Liver (tissue), 9 donors: ENCODE measurements around the gene SH3RF3. TPM values are rescaled to one million over a fixed set of nuclear protein-coding genes. Genes with fewer than 3 reads are reported as not detected.

Experiments
- DNase-seq: peaks from one replicate; pipeline ENCODE4 v3.0.0-alpha.2; 2017; ENCODE audit warnings: low spot score
- H3K27ac ChIP-seq, 2 donors: one replicate each; pipeline ENCODE4 v1.7.0; 2013; ENCODE audit warnings: inconsistent platforms in 2 of 2, low read length in 2 of 2, control low read depth in 1 of 2, low read depth in 1 of 2, mild to moderate bottlenecking in 1 of 2
- H3K27me3 ChIP-seq, 4 donors: one replicate each; pipeline versions ENCODE4 v1.6.1 to v1.7.0; 2013; ENCODE audit warnings: low read length in 3 of 4, inconsistent platforms in 1 of 4, mild to moderate bottlenecking in 1 of 4, moderate library complexity in 1 of 4; ENCODE audit not compliant: control insufficient read depth in 4 of 4, insufficient read depth in 4 of 4
- H3K36me3 ChIP-seq, 4 donors: one replicate each; pipeline versions ENCODE4 v1.6.1 to v1.7.0; 2013; ENCODE audit warnings: low read length in 3 of 4, mild to moderate bottlenecking in 3 of 4, low read depth in 1 of 4, moderate library complexity in 1 of 4; ENCODE audit not compliant: control insufficient read depth in 4 of 4, insufficient read depth in 3 of 4
- H3K4me1 ChIP-seq, 4 donors: one replicate each; pipeline versions ENCODE4 v1.6.1 to v1.7.0; 2013; ENCODE audit warnings: low read length in 3 of 4, mild to moderate bottlenecking in 3 of 4, moderate library complexity in 1 of 4; ENCODE audit not compliant: control insufficient read depth in 4 of 4, insufficient read depth in 4 of 4
- H3K4me3 ChIP-seq, 3 donors: one replicate each; pipeline versions ENCODE4 v1.6.1 to v1.7.0; 2013; ENCODE audit warnings: low read length in 3 of 3, control low read depth in 1 of 3, low read depth in 1 of 3, mild to moderate bottlenecking in 1 of 3
- H3K9ac ChIP-seq, 2 donors: one replicate each; pipeline ENCODE4 v1.7.0; 2013; ENCODE audit warnings: low read length in 2 of 2, mild to moderate bottlenecking in 2 of 2, moderate library complexity in 2 of 2, control low read depth in 1 of 2, low read depth in 1 of 2
- H3K9me3 ChIP-seq, 4 donors: one replicate each; pipeline versions ENCODE4 v1.6.1 to v1.7.0; 2013; ENCODE audit warnings: low read length in 3 of 4; ENCODE audit not compliant: control insufficient read depth in 4 of 4
- ATF3 ChIP-seq: IDR thresholded peaks from 2 replicates; pipeline ENCODE4 v1.6.1; 2016; ENCODE audit warnings: antibody characterized with exemption
- EGR1 ChIP-seq, 2 donors: IDR thresholded peaks; 2 replicates each; pipeline ENCODE4 v1.6.1; 2016 to 2018; ENCODE audit warnings: antibody characterized with exemption in 2 of 2, low read depth in 2 of 2
- FOXA1 ChIP-seq: IDR thresholded peaks from 2 replicates; pipeline ENCODE4 v1.6.1; 2016; ENCODE audit warnings: antibody characterized with exemption
- HNF4A ChIP-seq, 2 donors: conservative IDR thresholded peaks; 2 replicates each; pipeline ENCODE4 v1.6.1; 2016; ENCODE audit warnings: antibody characterized with exemption in 2 of 2, mild to moderate bottlenecking in 2 of 2
- HNF4G ChIP-seq: IDR thresholded peaks from 2 replicates; pipeline ENCODE4 v1.6.1; 2016; ENCODE audit warnings: antibody characterized with exemption
- MAX ChIP-seq: IDR thresholded peaks from 2 replicates; pipeline ENCODE4 v1.6.1; 2016; ENCODE audit warnings: antibody characterized with exemption
- NR2F2 ChIP-seq: IDR thresholded peaks from 2 replicates; pipeline ENCODE4 v1.6.1; 2016; ENCODE audit warnings: antibody characterized with exemption
- RAD21 ChIP-seq, 2 donors: IDR thresholded peaks; 2 replicates each; pipeline ENCODE4 v1.6.1; 2016; ENCODE audit warnings: antibody characterized with exemption in 2 of 2, mild to moderate bottlenecking in 2 of 2
- REST ChIP-seq: IDR thresholded peaks from 2 replicates; pipeline ENCODE4 v1.6.1; 2016; ENCODE audit warnings: antibody characterized with exemption, mild to moderate bottlenecking
- RXRA ChIP-seq, 2 donors: IDR thresholded peaks; 2 replicates each; pipeline ENCODE4 v1.6.1; 2017 to 2018; ENCODE audit warnings: antibody characterized with exemption in 2 of 2, mild to moderate bottlenecking in 1 of 2
- TAF1 ChIP-seq: conservative IDR thresholded peaks from 2 replicates; pipeline ENCODE4 v1.6.1; 2016; ENCODE audit warnings: antibody characterized with exemption, mild to moderate bottlenecking
- YY1 ChIP-seq: IDR thresholded peaks from 2 replicates; pipeline ENCODE4 v1.6.1; 2016; ENCODE audit warnings: antibody characterized with exemption, mild to moderate bottlenecking
- ZBTB33 ChIP-seq: IDR thresholded peaks from 2 replicates; pipeline ENCODE4 v1.6.1; 2016; ENCODE audit warnings: antibody characterized with exemption
- WGBS: extraction: QIAGEN DNeasy Blood & Tissue Kit; methylation state at CpG from one replicate; pipeline ENCODE4 v1.1.7; 2013; 5-methylcytosine and 5-hydroxymethylcytosine counted together
- polyA plus RNA-seq, 2 donors: library from polyadenylated mRNA; stranded (reverse) in 1 of 2; unstranded in 1 of 2; fragments of 200-250 nt in 1 of 2; fragments of >200 nt in 1 of 2; fragmentation: Nextera tagmentation in 1 of 2; extraction: Ambion mirVana in 1 of 2; gene quantifications; one replicate each; pipeline versions ENCODE4 v1.2.1 to v1.2.3, GENCODE V29; 2013 to 2015
- total RNA-seq, 2 donors: library from RNA; depleted of rRNA; stranded (reverse); fragments of >200 nt; gene quantifications; one replicate each; pipeline ENCODE4 v1.2.3, GENCODE V29; 2014
- donor health status: healthy.
- donor health status: healthy.
- donor health status: healthy.
- donor health status: healthy.
- donor health status: healthy.

Gene SH3RF3
- total and polyA plus RNA-seq, 4 donors, result 0.11 to 1.0 (median 0.54) TPM

GRCh38 chr2:109517118-109517889 is 388.3 kb downstream of the SH3RF3 start:
- Histone ChIP-seq H3K27me3 (no peaks in the 10 kb centered on the region), H3K4me3 (no peak overlapping the region), H3K27ac (no peak overlapping the region), H3K36me3 (no peaks in the 10 kb centered on the region), H3K9me3 (no peaks in the 10 kb centered on the region), H3K9ac (no peak overlapping the region), H3K4me1 (peaks cover 0 to 5% (median 2%) of the 10 kb centered on the region in 4 donors)
- DNase-seq, result no peak
- WGBS, result 90% methylated on average over 26 of the region's 26 CpGs
- no peak for TF ChIP-seq HNF4G

- no peak for TF ChIP-seq HNF4G
- no peak for TF ChIP-seq ATF3
- no peak for TF ChIP-seq ZBTB33
- TF ChIP-seq EGR1 (IDR thresholded peaks at IDR 0.05; ENCODE audit: low read depth in 2 of 2), result no peak
- TF ChIP-seq RAD21 (IDR thresholded peaks at IDR 0.05), result no peak
- TF ChIP-seq REST, result no peak
- no peak for TF ChIP-seq TAF1
- TF ChIP-seq HNF4A (conservative IDR thresholded peaks at IDR 0.05), result no peak
- no peak overlapping the region for H3K27ac ChIP-seq
- peaks cover 0 to 5% (median 2%) of the 10 kb centered on the region in 4 donors for H3K4me1 ChIP-seq
- H3K27me3 ChIP-seq, result no peaks in the 10 kb centered on the region
- WGBS, result 90% methylated on average over 4 of the region's 4 CpGs
- H3K9me3 ChIP-seq, result no peaks in the 10 kb centered on the region
- no peaks in the 10 kb centered on the region for H3K36me3 ChIP-seq
- no peak for DNase-seq
- H3K4me3 ChIP-seq, result no peak overlapping the region
- no peak overlapping the region for H3K9ac ChIP-seq
Measured at GRCh38 chr2:109519513-109519912, 390.5 kb downstream of the SH3RF3 start.

GRCh38 chr2:109521233-109522062 is 392.4 kb downstream of the SH3RF3 start:
- H3K4me3 ChIP-seq, result no peak overlapping the region
- no peak for TF ChIP-seq RXRA (IDR thresholded peaks at IDR 0.05)
- no peak for TF ChIP-seq EGR1 (IDR thresholded peaks at IDR 0.05; ENCODE audit: low read depth in 2 of 2)
- no peak for TF ChIP-seq FOXA1
- TF ChIP-seq HNF4G, result no peak
- no peak for TF ChIP-seq REST
- no peak for TF ChIP-seq YY1
- no peak for TF ChIP-seq MAX
- TF ChIP-seq ATF3, result no peak
- TF ChIP-seq RAD21 (IDR thresholded peaks at IDR 0.05), result no peak
- TF ChIP-seq NR2F2, result no peak
- no peak for TF ChIP-seq HNF4A (conservative IDR thresholded peaks at IDR 0.05)
- TF ChIP-seq TAF1, result no peak
- no peaks in the 10 kb centered on the region for H3K9me3 ChIP-seq
- H3K27me3 ChIP-seq, result no peaks in the 10 kb centered on the region
- 68% methylated on average over 20 of the region's 20 CpGs for WGBS
- no peaks in the 10 kb centered on the region for H3K36me3 ChIP-seq
- H3K4me1 ChIP-seq, result peaks cover 0 to 5% (median 2%) of the 10 kb centered on the region in 4 donors
- no peak for DNase-seq
- H3K9ac ChIP-seq, result no peak overlapping the region
- no peak overlapping the region for H3K27ac ChIP-seq
